Kidney tubule cell (primary cell): ENCODE results near the gene RFK.
"Not testable (repeated sequence)": the region's sequence is repeated elsewhere in the genome, so short reads cannot be mapped to it uniquely, and the experiment has no call there.

Source experiments
- DNase-seq: peaks from one replicate; pipeline ENCODE4 v3.0.0-alpha.2; 2018; ENCODE audit warnings: low spot score

Gene RFK

GRCh38 chr9:76370396-76371023, 23.7 kb downstream of the RFK start:
- DNase-seq: no peak

GRCh38 chr9:76369583-76369982, 24.6 kb downstream of the RFK start:
- DNase-seq: peak; percentile 94

GRCh38 chr9:76366275-76366674, 28.0 kb downstream of the RFK start:
- no peak for DNase-seq

- DNase-seq: peak; percentile 96
These were observed 29.2 kb downstream of the RFK start for GRCh38 chr9:76365028-76365427.

- DNase-seq: no peak
These were observed 31.2 kb downstream of the RFK start for GRCh38 chr9:76363032-76363395.

- not testable (repeated sequence) for DNase-seq
These were observed 31.7 kb downstream of the RFK start for GRCh38 chr9:76362332-76363031.

- DNase-seq: no peak
These were observed 34.5 kb downstream of the RFK start for GRCh38 chr9:76359766-76360165.

GRCh38 chr9:76359365-76359764, 34.9 kb downstream of the RFK start:
- no peak for DNase-seq

- no peak for DNase-seq
These were observed 35.5 kb downstream of the RFK start for GRCh38 chr9:76358628-76359280.

GRCh38 chr9:76357555-76357954, 36.7 kb downstream of the RFK start:
- DNase-seq: no peak

- no peak for DNase-seq
These were observed 38.3 kb downstream of the RFK start for GRCh38 chr9:76355886-76356285.

GRCh38 chr9:76354221-76354620, 40.0 kb downstream of the RFK start:
- DNase-seq: no peak

GRCh38 chr9:76353280-76353679, 40.9 kb downstream of the RFK start:
- no peak for DNase-seq

GRCh38 chr9:76352026-76352620, 42.1 kb downstream of the RFK start:
- DNase-seq: no peak

GRCh38 chr9:76351006-76351405, 43.2 kb downstream of the RFK start:
- DNase-seq: no peak

- DNase-seq: no peak
These were observed 44.4 kb downstream of the RFK start for GRCh38 chr9:76349865-76350264.

- DNase-seq: no peak
These were observed 51.4 kb downstream of the RFK start for GRCh38 chr9:76342858-76343257.

GRCh38 chr9:76342201-76342600, 52.0 kb downstream of the RFK start:
- no peak for DNase-seq

- DNase-seq: no peak
These were observed 52.6 kb downstream of the RFK start for GRCh38 chr9:76341616-76342015.

GRCh38 chr9:76338418-76338817, 55.8 kb downstream of the RFK start:
- DNase-seq: no peak

- DNase-seq: no peak
These were observed 58.2 kb downstream of the RFK start for GRCh38 chr9:76336027-76336426.
